HG03565 (cell line): ENCODE results near the gene MICAL2.

Experiments
- ATAC-seq: cut with Tn5 transposase; IDR thresholded peaks from one replicate; pipeline ENCODE4 v1.9.1; 2021; ENCODE audit warnings: mild to moderate bottlenecking, moderate library complexity; ENCODE audit not compliant: unreplicated experiment

The MICAL2 gene

DNA sequence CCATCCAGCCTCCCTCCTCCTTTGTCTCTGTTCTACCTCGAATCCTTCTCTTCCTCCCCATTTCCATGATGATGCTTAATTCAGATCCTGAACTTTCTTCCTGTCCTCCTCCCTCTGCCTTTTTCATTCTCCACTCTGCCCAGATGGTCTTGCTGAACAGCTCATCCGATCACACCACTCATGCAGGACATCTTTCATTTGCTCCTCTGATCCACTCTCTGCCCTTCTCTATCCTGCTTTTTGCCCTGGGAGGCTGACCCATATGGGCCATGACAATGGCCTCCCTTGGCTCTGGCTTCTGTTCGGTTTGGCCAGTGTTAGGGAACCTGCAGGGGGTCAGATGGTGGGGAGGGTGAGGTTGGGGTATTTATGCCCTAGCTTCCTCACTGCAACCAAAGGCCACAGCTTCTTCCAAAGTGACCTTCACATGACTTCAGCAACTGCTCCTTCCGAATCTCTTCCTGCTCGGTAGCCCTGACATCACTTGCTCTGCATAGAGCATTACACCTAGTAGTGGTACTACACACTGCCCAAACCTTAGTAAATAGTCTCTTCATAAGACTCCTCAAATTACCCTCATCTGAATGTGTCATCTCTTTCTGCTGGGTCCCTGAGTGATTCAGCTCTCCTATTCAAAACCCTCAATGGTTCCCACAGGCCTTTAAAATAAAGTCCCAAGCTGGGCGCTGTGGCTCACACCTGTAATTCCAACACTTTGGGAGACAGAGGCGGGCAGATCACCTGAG, 32.7 kb upstream of the MICAL2 start:
- no peak for ATAC-seq

GRCh38 chr11:12079726-12080556, 30.4 kb upstream of the MICAL2 start:
- no peak for ATAC-seq

- ATAC-seq: no peak
These were observed 27.0 kb upstream of the MICAL2 start for GRCh38 chr11:12083380-12083779.

GRCh38 chr11:12084256-12084655, 26.1 kb upstream of the MICAL2 start:
- no peak for ATAC-seq

DNA sequence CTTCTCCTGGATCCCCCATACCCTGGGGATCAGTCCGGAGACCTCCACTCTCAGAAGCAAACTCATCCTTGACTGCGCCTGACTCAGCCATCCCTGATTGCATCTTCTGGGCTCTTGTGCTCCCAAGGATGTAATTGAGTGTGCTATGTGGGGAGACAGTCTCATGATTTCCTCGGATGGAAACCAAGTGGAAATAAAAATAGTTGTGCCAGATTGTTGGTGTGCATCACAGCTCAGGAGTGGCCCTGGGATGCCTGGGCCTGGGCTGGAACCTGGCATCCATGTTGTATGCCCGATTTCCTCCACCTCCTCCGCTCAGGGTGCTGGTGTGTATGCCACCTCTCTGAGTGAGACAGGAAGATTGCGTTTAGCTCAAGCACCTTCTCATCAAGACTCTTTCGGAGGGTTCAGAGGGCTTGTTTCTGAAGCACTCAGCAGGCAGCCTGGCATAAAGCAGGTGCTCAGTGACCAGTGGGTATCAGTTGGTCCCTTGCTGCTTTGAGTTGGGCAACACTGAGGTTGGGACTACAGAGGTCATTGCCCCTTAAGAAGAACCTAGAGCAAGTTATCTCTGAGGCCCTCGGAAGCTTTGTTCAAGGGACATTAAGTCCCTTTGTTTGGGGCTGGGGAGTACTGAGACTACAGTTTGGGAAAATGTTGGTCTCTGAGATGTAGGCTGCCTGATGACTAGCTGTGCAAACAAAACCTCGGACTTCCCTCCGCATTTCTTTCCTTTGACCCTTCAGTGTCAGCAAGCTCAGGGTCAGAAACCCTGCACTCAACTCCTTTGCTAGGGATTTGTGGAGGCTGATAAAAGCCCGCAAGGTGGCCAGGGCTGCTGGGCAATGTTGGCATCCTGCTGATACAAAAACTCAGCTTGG, 24.8 kb upstream of the MICAL2 start:
- ATAC-seq: no peak

DNA sequence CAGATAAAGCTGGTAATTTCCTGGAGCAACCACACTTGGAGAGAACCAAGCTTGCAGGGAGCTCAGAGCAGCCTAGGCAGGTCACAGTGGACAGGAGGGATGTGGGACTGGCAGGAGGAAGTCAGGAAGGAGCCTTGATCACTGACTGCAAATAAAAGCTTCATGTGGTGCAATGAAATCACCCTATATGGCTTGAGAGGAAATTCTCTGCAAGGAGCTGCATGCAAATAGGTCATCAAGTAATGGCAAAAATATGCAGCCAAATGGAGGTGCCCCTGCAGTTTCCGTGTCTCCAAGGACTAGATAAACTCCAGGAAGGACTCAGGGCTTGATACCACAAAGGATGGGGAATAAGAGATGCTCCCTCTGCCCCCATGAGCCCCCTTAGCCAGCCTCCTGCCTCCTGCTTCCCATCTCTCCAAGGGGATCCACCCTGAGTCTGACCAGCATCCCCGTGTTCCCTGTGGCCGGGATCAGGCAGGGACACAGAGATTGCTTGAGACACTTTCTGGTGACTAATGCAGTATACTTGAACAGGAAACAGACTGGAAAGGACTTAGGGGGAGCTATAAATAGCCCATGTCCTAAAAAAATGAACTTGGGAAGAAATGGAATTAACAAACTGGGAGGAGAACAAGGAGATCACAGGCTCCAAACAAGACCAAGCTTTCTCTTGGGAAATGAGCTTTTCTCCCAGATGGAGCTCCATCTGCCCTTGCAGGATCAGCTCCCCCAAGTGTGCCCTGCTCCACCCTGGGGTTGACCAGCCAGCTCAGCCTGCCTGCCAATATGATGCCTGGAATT, 23.9 kb upstream of the MICAL2 start:
- ATAC-seq: no peak

GRCh38 chr11:12087075-12088004, 23.1 kb upstream of the MICAL2 start:
- no peak for ATAC-seq

DNA sequence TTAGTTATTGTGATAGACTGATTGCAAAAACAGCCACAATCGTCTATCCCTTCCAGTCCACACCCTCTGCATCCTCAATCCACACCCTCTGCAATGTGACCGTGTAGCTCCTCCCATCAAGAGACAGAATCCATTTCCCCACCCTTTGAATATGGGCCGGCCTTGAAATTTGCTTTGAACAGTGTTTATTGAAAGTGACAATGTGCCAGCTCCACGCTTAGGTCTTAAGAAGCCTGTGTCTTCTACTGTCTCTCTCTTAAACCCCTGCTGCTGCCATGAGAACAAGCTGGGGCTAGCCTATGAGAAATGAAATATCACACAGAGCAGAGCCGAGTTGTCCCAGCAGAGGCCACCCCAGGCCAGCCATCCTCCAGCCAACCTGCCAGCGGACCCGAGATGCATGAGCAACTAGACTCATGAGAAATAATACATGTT, 22.3 kb upstream of the MICAL2 start:
- no peak for ATAC-seq

DNA sequence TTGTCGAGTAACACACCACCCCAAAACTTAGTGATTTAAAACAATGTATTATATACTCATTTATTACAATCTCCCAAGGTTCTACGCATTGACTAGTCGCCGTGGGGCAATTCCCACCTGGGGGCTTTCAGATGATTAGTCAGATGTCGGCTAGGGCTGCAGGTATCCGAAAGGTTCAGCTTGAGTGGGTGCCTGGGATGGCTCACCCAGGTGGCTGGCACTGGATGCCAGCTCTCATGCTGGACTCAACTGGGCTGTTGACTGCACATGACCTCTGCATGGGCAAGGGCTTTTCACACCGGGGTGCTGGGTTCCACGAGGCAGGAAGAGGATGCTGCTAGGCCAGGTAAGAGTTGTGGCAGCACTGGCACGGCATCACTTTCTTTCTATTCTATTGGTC, 21.9 kb upstream of the MICAL2 start:
- no peak for ATAC-seq

DNA sequence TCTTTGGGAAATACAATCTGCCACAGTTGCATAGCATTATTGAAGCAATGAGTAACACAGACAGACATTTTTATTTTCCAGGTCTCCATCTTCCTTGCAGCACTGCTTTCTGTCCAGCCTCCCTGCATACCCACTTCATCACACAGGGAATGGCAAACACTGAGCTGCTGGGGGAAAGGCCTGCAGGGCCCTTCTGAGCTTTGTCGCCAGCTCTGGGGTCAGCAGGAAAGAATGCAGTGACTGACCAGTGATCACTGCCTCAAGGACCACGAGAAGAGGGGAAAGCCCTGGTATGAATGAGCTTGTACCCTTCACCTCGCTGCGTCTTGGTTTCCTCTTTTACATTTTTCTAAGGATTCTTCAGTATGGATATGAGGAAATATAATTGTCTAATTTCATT, 21.3 kb upstream of the MICAL2 start:
- ATAC-seq: no peak

- no peak for ATAC-seq
These were observed 20.9 kb upstream of the MICAL2 start for GRCh38 chr11:12089473-12089872.

GRCh38 chr11:12090061-12090591, 20.3 kb upstream of the MICAL2 start:
- no peak for ATAC-seq

- no peak for ATAC-seq
These were observed 19.6 kb upstream of the MICAL2 start for GRCh38 chr11:12090761-12091258.

- ATAC-seq: no peak
These were observed 18.3 kb upstream of the MICAL2 start for GRCh38 chr11:12091956-12092558.

DNA sequence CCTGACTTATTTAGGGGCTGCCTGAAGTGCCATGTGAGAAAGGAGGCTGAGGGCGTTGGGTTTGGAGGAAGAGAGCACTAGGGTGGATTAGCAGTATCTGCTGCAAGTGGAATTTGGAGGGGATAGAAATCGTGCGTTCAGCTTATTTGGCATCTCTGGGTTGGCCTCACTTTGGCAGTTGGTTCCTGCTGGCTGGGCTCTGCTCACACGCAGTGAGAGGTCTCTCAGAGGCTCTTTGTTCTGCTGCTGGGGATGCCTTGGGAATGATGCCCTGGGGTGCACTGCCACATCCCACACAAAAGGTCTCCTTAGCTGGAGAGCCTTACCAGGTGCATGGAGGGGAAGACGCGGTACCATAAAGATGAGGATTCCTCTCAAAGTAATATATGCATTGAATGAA, 17.7 kb upstream of the MICAL2 start:
- ATAC-seq: no peak

DNA sequence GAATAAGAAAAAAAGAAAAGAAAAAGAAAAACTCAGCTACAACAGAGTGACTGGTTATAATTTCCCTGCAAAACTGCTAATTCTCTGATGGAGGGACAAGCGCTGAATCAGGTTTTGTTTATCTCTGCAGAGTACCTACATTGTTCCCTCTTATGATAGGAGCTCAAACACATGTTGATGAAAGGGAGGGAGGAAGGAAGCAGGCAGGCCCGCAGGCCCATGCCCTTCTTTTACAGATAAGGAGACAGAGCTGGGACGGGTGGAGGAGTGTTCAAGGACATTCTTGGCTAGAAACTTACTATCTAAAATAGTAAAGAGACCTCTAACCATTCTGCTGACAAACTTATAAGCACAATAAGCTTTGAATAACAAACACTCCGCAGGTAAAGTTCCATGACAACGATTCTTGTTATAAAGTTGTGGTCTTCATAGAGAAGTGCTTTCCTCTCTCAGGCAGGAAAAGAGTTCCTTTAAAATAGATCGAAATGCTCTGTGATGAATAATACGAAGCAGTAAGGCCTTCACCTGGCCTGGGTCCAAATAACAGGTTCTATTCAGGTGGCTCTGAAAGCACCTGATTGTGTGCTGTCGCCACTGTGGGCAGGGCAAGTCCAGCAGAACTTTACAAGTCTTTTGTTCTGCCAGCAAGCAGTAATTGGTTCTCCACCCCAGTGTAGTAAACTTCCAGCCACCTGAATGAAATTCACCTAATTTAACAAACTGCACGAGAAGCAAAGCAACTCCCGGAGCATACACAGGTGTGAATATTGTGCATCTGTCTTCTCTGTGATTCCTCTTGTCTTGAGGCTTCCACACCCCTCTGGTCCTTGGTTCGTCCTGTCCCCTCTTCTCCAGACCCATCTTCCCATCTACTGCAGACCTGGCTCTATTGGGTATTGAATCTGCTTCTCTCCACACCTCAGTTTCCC, 15.3 kb upstream of the MICAL2 start:
- ATAC-seq: no peak

- no peak for ATAC-seq
These were observed 13.2 kb upstream of the MICAL2 start for GRCh38 chr11:12097219-12097618.
